ENCODE data around the gene LOX.

LOX gene, protein sequence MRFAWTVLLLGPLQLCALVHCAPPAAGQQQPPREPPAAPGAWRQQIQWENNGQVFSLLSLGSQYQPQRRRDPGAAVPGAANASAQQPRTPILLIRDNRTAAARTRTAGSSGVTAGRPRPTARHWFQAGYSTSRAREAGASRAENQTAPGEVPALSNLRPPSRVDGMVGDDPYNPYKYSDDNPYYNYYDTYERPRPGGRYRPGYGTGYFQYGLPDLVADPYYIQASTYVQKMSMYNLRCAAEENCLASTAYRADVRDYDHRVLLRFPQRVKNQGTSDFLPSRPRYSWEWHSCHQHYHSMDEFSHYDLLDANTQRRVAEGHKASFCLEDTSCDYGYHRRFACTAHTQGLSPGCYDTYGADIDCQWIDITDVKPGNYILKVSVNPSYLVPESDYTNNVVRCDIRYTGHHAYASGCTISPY

DNA sequence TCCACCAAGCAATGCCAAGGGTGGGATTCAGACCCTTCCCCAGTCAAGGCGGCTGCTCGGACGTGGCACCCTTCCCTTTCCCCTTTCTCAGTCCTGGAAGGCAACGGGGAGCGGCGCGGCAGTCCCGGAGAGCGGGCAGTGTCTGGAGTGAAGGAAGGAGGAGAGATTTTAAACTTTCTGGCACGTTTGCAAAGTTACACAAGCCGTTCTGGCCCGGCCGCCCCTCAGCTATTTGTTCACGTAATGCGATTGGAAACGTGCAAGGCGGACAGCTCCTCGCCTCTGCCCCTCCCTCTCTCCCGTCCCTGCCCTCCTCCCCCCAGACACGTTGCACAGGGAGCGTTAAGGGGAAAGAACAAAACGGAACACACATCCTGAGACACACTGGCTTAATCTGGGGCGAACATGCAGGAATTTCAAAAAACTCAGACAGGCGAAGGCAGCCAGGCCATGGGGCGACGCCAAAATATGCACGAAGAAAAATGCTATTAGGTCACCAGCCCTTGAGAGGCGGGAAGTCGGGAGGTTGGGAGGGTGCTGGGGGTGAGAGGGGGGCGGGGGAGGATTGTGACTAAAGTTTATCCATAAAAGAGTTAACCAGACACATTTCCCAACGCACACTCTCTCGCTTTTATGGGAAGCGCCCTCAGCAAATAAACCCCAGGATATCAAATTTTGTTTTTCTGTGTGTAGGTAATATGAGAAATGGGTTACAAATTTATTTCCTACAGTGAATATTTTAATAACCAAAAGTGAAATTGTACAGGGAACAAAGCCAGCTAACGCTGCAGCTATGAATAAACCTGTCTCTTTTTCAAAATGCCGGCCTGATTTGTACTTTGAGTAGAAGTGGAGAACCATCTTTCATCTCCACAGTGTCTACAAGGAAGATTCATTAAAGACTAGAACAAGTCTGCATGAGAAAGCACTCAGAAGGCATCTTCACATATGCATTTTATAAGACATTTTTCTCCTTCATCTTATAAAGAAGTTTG is at the start of gene LOX:
Gene LOX, minus strand, starts transcription at position 144 of the 995 bp plus-strand sequence. CDS start 274 bp downstream, outside the sequence.
- TF ChIP-seq POLR2A (IDR thresholded peaks at IDR 0.05; ENCODE audit: low read depth, low read length) = peak; percentile 59
- peak; percentile 52 for DNase-seq (ENCODE audit: insufficient read length, low spot score)
- FAIRE-seq = peak; percentile 85

DNA sequence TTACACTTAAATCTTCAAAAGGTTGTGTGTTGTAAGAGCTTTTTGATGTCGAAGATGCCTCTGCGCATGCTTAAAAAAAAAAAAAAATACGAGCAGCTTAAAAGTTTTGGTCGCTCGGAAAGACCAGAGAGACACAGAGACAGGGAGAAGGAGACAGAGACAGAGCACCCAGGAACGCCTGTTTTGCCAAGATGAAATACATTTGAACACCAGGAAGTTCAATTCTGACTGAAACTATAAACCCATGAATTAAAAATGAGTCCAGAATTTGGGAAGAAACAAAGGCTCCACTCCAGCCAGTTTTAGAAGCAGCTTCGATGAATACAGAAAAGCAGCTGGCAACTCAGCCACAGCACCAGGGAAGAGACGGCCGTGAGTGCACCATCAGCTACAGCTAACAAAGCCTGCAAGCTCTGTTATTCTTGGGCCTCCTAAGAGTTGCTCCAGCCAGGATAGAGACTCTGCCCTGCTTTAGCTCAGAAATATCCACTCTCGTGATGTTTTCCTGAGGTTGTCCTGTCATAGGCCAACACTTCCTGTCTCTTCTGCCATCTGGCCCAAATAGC is 48.8 kb upstream of the LOX start:
- no peak for TF ChIP-seq POLR2A (IDR thresholded peaks at IDR 0.05; ENCODE audit: low read depth, low read length)
- FAIRE-seq (no peak), DNase-seq (ENCODE audit: insufficient read length, low spot score) (no peak)

DNA sequence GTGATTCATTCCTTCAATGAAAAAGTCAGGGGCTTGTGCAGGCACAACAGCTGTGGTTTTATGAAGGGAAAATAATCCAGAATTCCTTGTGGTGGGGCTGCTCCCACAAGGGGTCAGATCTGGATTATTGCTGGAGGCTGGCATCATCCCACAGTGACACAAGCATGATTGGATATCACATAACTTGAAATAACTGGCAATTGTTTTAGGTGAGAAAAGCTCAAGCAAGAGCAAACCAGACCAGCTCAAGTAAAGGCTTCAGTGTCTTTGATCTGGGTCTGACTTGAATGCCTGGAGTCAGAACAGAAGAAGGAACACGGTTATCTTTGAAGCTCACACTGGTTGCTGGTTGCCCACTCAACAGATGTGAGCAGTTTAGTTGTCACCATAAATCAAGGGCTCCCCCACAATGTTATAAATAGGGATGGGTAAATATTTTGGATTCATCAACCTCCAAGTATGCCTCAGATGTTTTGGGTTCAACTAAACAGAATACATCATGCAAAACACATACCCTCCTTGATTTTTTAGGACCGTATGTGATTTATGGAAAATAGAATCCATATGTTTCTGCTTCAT is 48.2 kb upstream of the LOX start:
- DNase-seq (ENCODE audit: insufficient read length, low spot score) (no peak), FAIRE-seq (no peak)
- TF ChIP-seq POLR2A (IDR thresholded peaks at IDR 0.05; ENCODE audit: low read depth, low read length) = no peak

DNA sequence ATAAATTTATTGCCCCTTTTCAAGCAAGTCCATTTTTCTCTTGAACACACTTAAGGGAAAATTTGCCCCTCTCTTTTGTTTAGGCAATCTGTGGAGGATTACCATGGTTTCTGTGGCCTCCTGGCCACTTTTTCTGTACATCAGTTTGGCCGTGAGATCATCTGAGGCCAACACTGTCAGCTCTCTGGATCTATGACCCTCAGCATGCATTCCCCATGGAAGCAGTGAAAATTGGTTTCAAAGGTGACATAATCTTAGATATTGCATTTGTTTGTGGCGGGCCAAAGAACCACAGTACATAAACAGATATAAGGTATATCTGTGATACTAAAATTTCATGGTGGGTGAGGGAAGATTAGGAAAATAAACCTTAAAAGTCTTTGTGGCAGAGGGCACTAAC is 46.7 kb upstream of the LOX start:
- no peak for FAIRE-seq
- no peak for DNase-seq (ENCODE audit: insufficient read length, low spot score)
- TF ChIP-seq POLR2A (IDR thresholded peaks at IDR 0.05; ENCODE audit: low read depth, low read length) = no peak

DNA sequence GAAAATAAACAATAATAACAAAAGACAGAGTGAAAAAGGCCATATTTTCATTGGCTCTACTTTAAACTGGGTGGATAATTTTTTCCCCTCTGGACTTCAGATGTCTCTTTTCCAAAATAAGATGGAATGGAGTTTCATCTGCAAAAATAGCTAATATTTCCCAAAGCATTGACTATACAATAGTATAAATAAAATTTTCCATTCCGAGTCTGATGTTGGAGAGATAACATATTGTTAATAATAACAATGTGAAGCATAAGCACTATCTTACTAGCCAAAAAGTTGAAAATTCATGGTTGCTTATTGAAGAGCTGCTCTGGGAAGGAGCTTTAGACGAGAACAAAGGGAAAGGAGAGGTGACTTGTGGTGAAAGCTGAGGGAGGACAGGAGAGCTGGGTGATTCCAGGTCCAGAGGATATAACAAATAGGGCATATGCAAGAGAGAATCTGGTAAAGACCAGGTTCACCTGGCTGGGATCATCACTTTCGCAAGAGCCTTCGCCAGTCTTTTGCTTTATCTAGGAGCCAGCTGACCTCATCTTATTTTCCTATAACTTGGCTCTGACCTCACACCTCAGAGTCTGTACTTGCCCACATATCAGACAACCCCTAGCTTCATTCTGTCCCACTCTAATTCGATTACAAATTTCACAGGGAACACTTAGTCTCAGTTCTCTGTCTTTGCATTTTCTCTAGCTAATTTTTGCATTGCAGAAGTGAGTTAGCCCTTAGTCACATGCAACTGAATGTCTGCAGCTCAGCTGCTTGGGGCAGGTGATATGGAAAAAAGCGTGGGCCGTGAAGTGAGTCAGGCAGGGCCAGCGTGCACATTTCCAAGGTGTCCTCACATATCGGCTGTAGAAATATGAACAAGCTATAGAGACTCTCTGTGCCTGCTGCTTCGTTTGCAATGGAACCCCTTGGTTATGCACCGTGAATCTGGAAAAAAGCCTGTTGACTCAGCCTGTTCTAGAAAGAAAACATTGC is 43.7 kb upstream of the LOX start:
- FAIRE-seq = no peak
- no peak for TF ChIP-seq POLR2A (IDR thresholded peaks at IDR 0.05; ENCODE audit: low read depth, low read length)
- no peak for DNase-seq (ENCODE audit: insufficient read length, low spot score)

DNA sequence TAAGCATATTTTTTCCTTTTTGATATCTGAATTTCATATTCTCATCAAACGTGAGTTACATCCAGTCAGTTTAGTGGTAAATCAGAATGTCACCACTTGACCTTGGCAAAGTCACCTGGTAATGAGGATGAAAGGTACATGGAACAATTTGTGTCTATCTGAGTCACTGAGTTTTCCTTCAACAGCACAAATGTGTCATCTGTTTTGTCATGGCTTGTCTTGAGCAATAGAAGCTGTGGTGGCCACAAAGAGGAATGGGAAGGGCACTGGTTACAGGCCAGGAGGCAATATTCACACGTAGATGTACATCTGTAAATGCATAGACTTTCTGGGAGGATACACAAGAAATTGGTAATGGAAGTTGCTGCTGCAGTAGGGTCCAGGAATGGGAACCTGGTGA is 42.9 kb upstream of the LOX start:
- DNase-seq (ENCODE audit: insufficient read length, low spot score) = no peak
- FAIRE-seq = peak; percentile 43
- TF ChIP-seq POLR2A (IDR thresholded peaks at IDR 0.05; ENCODE audit: low read depth, low read length) = no peak

DNA sequence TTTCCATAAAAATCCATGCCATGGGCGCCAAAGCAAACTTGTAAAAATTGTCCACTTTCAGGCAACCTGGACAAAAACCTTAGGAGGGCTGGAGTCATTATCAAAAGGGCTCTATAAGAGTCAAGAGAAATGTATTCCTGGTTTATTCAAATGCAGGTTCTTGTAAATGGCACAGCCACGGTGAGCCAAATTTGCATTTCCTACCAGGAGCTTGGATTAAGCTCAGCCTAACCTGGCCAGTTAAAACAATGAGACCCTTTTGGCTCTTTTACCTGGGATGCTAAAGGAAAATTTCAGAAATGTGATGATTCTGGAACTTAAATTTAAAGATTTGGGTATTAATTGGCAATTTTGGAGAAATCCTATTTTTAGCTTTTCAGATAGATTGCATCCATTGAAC is 42.4 kb upstream of the LOX start:
- no peak for FAIRE-seq
- DNase-seq (ENCODE audit: insufficient read length, low spot score) = no peak
- TF ChIP-seq POLR2A (IDR thresholded peaks at IDR 0.05; ENCODE audit: low read depth, low read length) = no peak

DNA sequence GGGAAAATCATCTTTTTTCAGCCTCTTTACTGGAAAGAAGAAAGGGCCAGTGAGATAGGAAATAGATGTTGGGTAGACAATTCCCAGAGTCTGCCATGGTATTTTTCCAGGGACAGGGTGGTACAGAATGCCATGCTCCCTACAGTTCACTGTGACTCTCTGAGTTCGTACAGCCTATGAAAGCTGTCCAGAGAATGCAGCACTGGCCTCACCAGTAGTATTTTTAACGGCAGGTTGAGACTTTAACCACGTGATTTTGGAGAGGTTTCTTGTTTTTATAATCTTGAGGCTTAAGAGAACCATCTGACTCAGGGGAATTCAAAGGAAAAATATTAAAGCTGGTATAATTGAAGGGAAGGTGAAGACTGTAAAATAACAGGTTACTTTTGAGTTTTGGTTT is 41.1 kb upstream of the LOX start:
- no peak for TF ChIP-seq POLR2A (IDR thresholded peaks at IDR 0.05; ENCODE audit: low read depth, low read length)
- FAIRE-seq (no peak), DNase-seq (ENCODE audit: insufficient read length, low spot score) (no peak)

DNA sequence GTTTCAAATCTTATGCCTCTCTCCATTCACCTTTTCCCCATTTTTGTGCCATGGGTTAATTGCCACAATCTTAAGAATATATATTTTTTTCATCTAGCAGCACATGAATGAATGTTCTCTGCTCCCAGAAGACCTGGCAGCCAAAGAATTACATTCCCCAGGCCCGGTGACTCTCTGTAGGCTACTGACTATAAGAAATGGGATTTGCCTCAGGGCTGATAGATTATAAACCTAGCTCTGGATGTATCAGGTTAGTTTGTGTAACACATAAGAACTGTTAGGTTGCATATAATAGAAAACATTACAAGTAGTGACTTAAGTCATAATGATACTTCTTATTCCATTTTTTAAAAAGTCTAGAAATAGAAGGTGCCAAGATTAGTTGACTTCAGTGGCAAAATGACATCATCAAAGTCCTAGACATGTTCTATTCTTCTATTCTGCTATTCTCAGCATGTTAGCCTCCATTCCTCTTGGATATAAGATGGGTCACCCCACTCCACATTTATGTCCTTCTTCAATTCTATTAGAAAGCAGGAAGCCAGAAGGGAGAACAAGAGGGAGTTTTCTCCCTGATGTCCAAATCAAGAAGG is 40.4 kb upstream of the LOX start:
- TF ChIP-seq POLR2A (IDR thresholded peaks at IDR 0.05; ENCODE audit: low read depth, low read length) = no peak
- DNase-seq (ENCODE audit: insufficient read length, low spot score) = no peak
- FAIRE-seq = no peak

DNA sequence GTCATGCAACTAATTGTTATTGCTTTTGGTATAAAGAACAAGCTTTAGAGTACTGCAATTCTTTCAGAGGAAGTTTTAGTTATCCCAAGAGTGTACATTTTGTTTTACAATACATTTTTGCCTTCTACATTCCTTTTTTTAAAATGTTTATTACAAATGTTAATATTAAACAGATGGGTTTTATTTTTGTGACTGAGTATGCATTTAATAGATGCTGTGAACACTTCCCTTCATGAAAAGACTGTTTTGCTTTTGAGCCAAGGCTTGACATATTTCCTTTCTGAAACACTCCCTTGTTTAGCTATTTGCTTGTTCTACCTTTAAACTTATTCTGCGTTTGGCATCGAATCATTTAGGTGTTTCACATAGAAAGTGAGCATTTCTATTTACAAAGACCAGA is 36.4 kb upstream of the LOX start:
- FAIRE-seq = no peak
- TF ChIP-seq POLR2A (IDR thresholded peaks at IDR 0.05; ENCODE audit: low read depth, low read length) = no peak
- DNase-seq (ENCODE audit: insufficient read length, low spot score) = no peak

DNA sequence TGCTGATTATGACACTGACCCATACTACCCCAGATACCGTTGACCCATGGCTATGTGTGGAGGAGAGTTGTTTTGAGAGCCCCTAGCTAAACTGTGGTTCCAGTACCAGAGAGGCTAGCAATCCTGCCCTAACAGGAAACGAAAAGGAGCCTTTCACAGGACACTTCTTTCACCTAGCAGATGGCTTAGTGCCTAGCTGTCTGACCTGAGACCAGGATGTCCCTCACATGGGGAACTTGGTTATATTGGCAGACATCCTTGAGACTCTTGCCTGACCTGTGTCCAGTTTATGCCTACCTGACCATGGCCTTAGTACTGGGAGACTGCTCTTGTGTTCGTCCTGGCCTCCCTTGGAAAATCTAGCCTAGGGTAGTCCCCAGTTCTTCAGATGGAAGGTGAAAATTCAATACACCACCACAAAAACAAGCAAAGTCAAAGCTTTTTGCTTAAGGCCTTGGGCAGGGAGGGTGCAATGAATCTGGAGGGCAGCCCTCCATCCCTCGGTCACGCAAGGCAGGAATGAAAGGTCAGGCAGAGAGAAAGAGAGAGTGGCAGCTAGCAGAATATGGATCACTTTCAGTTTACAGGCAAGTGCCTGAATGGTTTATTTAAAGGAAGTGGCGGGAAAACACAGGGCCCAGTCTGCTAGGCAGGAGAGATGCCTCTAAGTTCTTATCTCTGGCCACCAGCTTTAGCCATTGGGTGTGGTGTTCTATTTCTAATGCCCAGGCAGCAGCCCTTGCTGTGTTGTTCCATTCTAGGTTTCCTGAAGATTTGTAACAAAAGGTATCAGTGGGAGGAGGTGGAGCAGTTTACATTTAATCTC is 34.9 kb upstream of the LOX start:
- no peak for FAIRE-seq

More for the DNA sequence above, 34.9 kb upstream of the LOX start:
- no peak for TF ChIP-seq POLR2A (IDR thresholded peaks at IDR 0.05; ENCODE audit: low read depth, low read length)
- no peak for DNase-seq (ENCODE audit: insufficient read length, low spot score)

Measured in H54 (cell line).